OCI-LY3 (cell line): Measurements from ENCODE around the gene ANXA4.

ENCODE experiments used
- EZH2phosphoT487 ChIP-seq: fragments of 200-600 bp; shearing (Covaris generic); IDR thresholded peaks from 2 replicates; pipeline ENCODE4 v1.6.1; 2018; ENCODE audit warnings: antibody characterized with exemption, mixed run types, low read depth
- TF ChIP-seq, protein P1 (sequence below): fragments of 200-600, 300-600 bp; sonication (generic); IDR thresholded peaks from 2 replicates; pipeline ENCODE4 v1.5.1; 2014; ENCODE audit warnings: antibody characterized with exemption, low read length, low read depth

DNA sequence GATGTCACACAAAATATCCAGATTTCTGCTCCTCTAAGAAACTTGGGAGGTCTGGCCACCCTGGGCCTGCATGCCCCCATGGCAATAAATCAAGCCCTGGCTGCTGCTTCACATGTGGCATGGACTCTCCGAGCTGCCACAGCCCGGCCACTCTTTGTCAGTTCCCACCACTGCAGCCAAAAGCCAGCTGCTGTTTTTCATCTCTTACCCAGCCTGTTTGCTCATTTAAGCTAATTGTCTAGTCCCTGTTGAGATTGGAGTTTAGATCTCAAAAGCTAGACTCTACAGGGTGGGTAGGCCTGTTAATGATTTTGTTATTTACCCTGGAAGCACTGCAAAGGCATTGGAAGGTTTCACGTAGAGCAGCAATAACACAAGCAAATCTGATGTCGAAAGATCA lies 20.9 kb upstream of the ANXA4 start:
- TF ChIP-seq, protein P1, sequence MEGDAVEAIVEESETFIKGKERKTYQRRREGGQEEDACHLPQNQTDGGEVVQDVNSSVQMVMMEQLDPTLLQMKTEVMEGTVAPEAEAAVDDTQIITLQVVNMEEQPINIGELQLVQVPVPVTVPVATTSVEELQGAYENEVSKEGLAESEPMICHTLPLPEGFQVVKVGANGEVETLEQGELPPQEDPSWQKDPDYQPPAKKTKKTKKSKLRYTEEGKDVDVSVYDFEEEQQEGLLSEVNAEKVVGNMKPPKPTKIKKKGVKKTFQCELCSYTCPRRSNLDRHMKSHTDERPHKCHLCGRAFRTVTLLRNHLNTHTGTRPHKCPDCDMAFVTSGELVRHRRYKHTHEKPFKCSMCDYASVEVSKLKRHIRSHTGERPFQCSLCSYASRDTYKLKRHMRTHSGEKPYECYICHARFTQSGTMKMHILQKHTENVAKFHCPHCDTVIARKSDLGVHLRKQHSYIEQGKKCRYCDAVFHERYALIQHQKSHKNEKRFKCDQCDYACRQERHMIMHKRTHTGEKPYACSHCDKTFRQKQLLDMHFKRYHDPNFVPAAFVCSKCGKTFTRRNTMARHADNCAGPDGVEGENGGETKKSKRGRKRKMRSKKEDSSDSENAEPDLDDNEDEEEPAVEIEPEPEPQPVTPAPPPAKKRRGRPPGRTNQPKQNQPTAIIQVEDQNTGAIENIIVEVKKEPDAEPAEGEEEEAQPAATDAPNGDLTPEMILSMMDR: no peak
- TF ChIP-seq EZH2phosphoT487: no peak
